Measurements from ENCODE around the gene PDE9A. TPM values are rescaled to one million over a fixed set of nuclear protein-coding genes. Genes with fewer than 3 reads are reported as not detected.

Gene PDE9A
- 0.45 TPM for polyA plus RNA-seq (2013)

GRCh38 chr21:42653231-42654061, at the start of gene PDE9A:
TSS of gene PDE9A (plus strand) at chr21:42653621. CDS start at chr21:42653815, 194 bp downstream.
- Histone ChIP-seq H3K36me3 (ENCODE audit: control insufficient read depth in 4 of 4, insufficient read depth in 4 of 4, low read length in 3 of 4) (no peaks in the 10 kb centered on the region), H3K27ac (ENCODE audit: insufficient read depth in 1 of 2, low read depth in 1 of 2, low read length in 2 of 2, poor library complexity in 1 of 2, severe bottlenecking in 2 of 2) (no peak within 1 kb of the TSS), H3K27me3 (replicated peaks in 2 of 5; ENCODE audit: control insufficient read depth in 4 of 5, insufficient read depth in 5 of 5, low read length in 4 of 5) (peaks cover 0 to 47% (median 15%) of the 10 kb centered on the region in 5 experiments), H3K9me3 (ENCODE audit: control extremely low read depth in 1 of 5, control insufficient read depth in 4 of 5, insufficient read depth in 2 of 5, low read depth in 1 of 5, low read length in 4 of 5) (no peaks in the 10 kb centered on the region), H3K4me3 (ENCODE audit: control insufficient read depth in 1 of 7, extremely low read depth in 1 of 7, insufficient read depth in 4 of 7, low read depth in 2 of 7, low read length in 6 of 7) (peak within 1 kb of the TSS in 6 of 7 experiments; percentile 34 to 70 (median 59)), H3K4me1 (ENCODE audit: control extremely low read depth in 1 of 4, control insufficient read depth in 4 of 4, insufficient read depth in 4 of 4, low read length in 3 of 4) (peaks cover 0 to 29% (median 24%) of the 10 kb centered on the region in 4 experiments)
- 1% methylated on average over 13 of the region's 91 CpGs for WGBS (ENCODE audit: insufficient coverage)
- peak in 2 of 3 donors; percentile 44 to 56 for DNase-seq
- POLR2A ChIA-PET = no interaction called here
- CTCF ChIA-PET = interaction anchor here (0.7 to 3.0 kb wide), 9 partner anchors 8 to 173 kb away, joined by 3 to 13 read pairs (median 6); no protein-coding TSS in a partner anchor

GRCh38 chr21:42607102-42607501, 46.3 kb upstream of the PDE9A start:
- 97% methylated on average over 3 of the region's 4 CpGs for WGBS (ENCODE audit: insufficient coverage)
- Histone ChIP-seq H3K27me3 (replicated peaks in 2 of 5; ENCODE audit: control insufficient read depth in 4 of 5, insufficient read depth in 5 of 5, low read length in 4 of 5) (peaks cover 0 to 3% (median 0%) of the 10 kb centered on the region in 5 experiments), H3K4me3 (ENCODE audit: control insufficient read depth in 1 of 7, extremely low read depth in 1 of 7, insufficient read depth in 4 of 7, low read depth in 2 of 7, low read length in 6 of 7) (no peak overlapping the region), H3K4me1 (ENCODE audit: control extremely low read depth in 1 of 4, control insufficient read depth in 4 of 4, insufficient read depth in 4 of 4, low read length in 3 of 4) (peaks cover 0 to 5% (median 0%) of the 10 kb centered on the region in 4 experiments), H3K27ac (ENCODE audit: insufficient read depth in 1 of 2, low read depth in 1 of 2, low read length in 2 of 2, poor library complexity in 1 of 2, severe bottlenecking in 2 of 2) (no peak overlapping the region), H3K9me3 (ENCODE audit: control extremely low read depth in 1 of 5, control insufficient read depth in 4 of 5, insufficient read depth in 2 of 5, low read depth in 1 of 5, low read length in 4 of 5) (peaks cover 3 to 21% (median 14%) of the 10 kb centered on the region in 5 experiments), H3K36me3 (ENCODE audit: control insufficient read depth in 4 of 4, insufficient read depth in 4 of 4, low read length in 3 of 4) (no peaks in the 10 kb centered on the region)
- no peak for DNase-seq
- ChIA-PET POLR2A (no interaction called here), CTCF (interaction anchor here (1.1 to 1.9 kb wide), 2 partner anchors 14 to 206 kb away, joined by 3 to 9 read pairs; no protein-coding TSS in a partner anchor)

GRCh38 chr21:42607525-42608102, 45.8 kb upstream of the PDE9A start:
- no peak for DNase-seq
- ChIA-PET CTCF (interaction anchor here (1.1 to 1.9 kb wide), 2 partner anchors 14 to 206 kb away, joined by 3 to 9 read pairs; no protein-coding TSS in a partner anchor), POLR2A (no interaction called here)
- Histone ChIP-seq H3K27ac (ENCODE audit: insufficient read depth in 1 of 2, low read depth in 1 of 2, low read length in 2 of 2, poor library complexity in 1 of 2, severe bottlenecking in 2 of 2) (no peak overlapping the region), H3K27me3 (replicated peaks in 2 of 5; ENCODE audit: control insufficient read depth in 4 of 5, insufficient read depth in 5 of 5, low read length in 4 of 5) (peaks cover 0 to 3% (median 0%) of the 10 kb centered on the region in 5 experiments), H3K36me3 (ENCODE audit: control insufficient read depth in 4 of 4, insufficient read depth in 4 of 4, low read length in 3 of 4) (no peaks in the 10 kb centered on the region), H3K4me1 (ENCODE audit: control extremely low read depth in 1 of 4, control insufficient read depth in 4 of 4, insufficient read depth in 4 of 4, low read length in 3 of 4) (peaks cover 0 to 5% (median 0%) of the 10 kb centered on the region in 4 experiments), H3K4me3 (ENCODE audit: control insufficient read depth in 1 of 7, extremely low read depth in 1 of 7, insufficient read depth in 4 of 7, low read depth in 2 of 7, low read length in 6 of 7) (no peak overlapping the region), H3K9me3 (ENCODE audit: control extremely low read depth in 1 of 5, control insufficient read depth in 4 of 5, insufficient read depth in 2 of 5, low read depth in 1 of 5, low read length in 4 of 5) (peaks cover 3 to 24% (median 14%) of the 10 kb centered on the region in 5 experiments)
- WGBS (ENCODE audit: insufficient coverage) = 86% methylated on average over 1 of the region's 5 CpGs

GRCh38 chr21:42608446-42608845, 45.0 kb upstream of the PDE9A start:
- H3K36me3 ChIP-seq (ENCODE audit: control insufficient read depth in 4 of 4, insufficient read depth in 4 of 4, low read length in 3 of 4) = no peaks in the 10 kb centered on the region
- peaks cover 3 to 24% (median 14%) of the 10 kb centered on the region in 5 experiments for H3K9me3 ChIP-seq (ENCODE audit: control extremely low read depth in 1 of 5, control insufficient read depth in 4 of 5, insufficient read depth in 2 of 5, low read depth in 1 of 5, low read length in 4 of 5)
- DNase-seq = no peak
- no peak overlapping the region for H3K4me3 ChIP-seq (ENCODE audit: control insufficient read depth in 1 of 7, extremely low read depth in 1 of 7, insufficient read depth in 4 of 7, low read depth in 2 of 7, low read length in 6 of 7)
- peaks cover 0 to 3% (median 0%) of the 10 kb centered on the region in 5 experiments for H3K27me3 ChIP-seq (replicated peaks in 2 of 5; ENCODE audit: control insufficient read depth in 4 of 5, insufficient read depth in 5 of 5, low read length in 4 of 5)
- ChIA-PET CTCF (no interaction called here), POLR2A (no interaction called here)
- H3K27ac ChIP-seq (ENCODE audit: insufficient read depth in 1 of 2, low read depth in 1 of 2, low read length in 2 of 2, poor library complexity in 1 of 2, severe bottlenecking in 2 of 2) = no peak overlapping the region
- peaks cover 0 to 5% (median 0%) of the 10 kb centered on the region in 4 experiments for H3K4me1 ChIP-seq (ENCODE audit: control extremely low read depth in 1 of 4, control insufficient read depth in 4 of 4, insufficient read depth in 4 of 4, low read length in 3 of 4)
- WGBS (ENCODE audit: insufficient coverage) = 100% methylated on average over 1 of the region's 4 CpGs

GRCh38 chr21:42609811-42610210, 43.6 kb upstream of the PDE9A start:
- ChIA-PET POLR2A (no interaction called here), CTCF (no interaction called here)
- Histone ChIP-seq H3K4me1 (ENCODE audit: control extremely low read depth in 1 of 4, control insufficient read depth in 4 of 4, insufficient read depth in 4 of 4, low read length in 3 of 4) (peaks cover 0 to 7% (median 5%) of the 10 kb centered on the region in 4 experiments), H3K9me3 (ENCODE audit: control extremely low read depth in 1 of 5, control insufficient read depth in 4 of 5, insufficient read depth in 2 of 5, low read depth in 1 of 5, low read length in 4 of 5) (peaks cover 0 to 18% (median 9%) of the 10 kb centered on the region in 5 experiments), H3K27me3 (replicated peaks in 2 of 5; ENCODE audit: control insufficient read depth in 4 of 5, insufficient read depth in 5 of 5, low read length in 4 of 5) (peaks cover 0 to 3% (median 0%) of the 10 kb centered on the region in 5 experiments), H3K27ac (ENCODE audit: insufficient read depth in 1 of 2, low read depth in 1 of 2, low read length in 2 of 2, poor library complexity in 1 of 2, severe bottlenecking in 2 of 2) (no peak overlapping the region), H3K4me3 (ENCODE audit: control insufficient read depth in 1 of 7, extremely low read depth in 1 of 7, insufficient read depth in 4 of 7, low read depth in 2 of 7, low read length in 6 of 7) (no peak overlapping the region), H3K36me3 (ENCODE audit: control insufficient read depth in 4 of 4, insufficient read depth in 4 of 4, low read length in 3 of 4) (no peaks in the 10 kb centered on the region)
- peak in 1 of 3 donors; percentile 40 for DNase-seq
- 100% methylated on average over 2 of the region's 2 CpGs for WGBS (ENCODE audit: insufficient coverage)

GRCh38 chr21:42611852-42612251, 41.6 kb upstream of the PDE9A start:
- H3K27ac ChIP-seq (ENCODE audit: insufficient read depth in 1 of 2, low read depth in 1 of 2, low read length in 2 of 2, poor library complexity in 1 of 2, severe bottlenecking in 2 of 2) = no peak overlapping the region
- WGBS (ENCODE audit: insufficient coverage) = no CpG with 5 or more reads among the region's 3 CpGs
- no peak overlapping the region for H3K4me3 ChIP-seq (ENCODE audit: control insufficient read depth in 1 of 7, extremely low read depth in 1 of 7, insufficient read depth in 4 of 7, low read depth in 2 of 7, low read length in 6 of 7)
- H3K27me3 ChIP-seq (replicated peaks in 2 of 5; ENCODE audit: control insufficient read depth in 4 of 5, insufficient read depth in 5 of 5, low read length in 4 of 5) = peaks cover 0 to 3% (median 0%) of the 10 kb centered on the region in 5 experiments
- peaks cover 3 to 22% (median 20%) of the 10 kb centered on the region in 4 experiments for H3K4me1 ChIP-seq (ENCODE audit: control extremely low read depth in 1 of 4, control insufficient read depth in 4 of 4, insufficient read depth in 4 of 4, low read length in 3 of 4)
- H3K9me3 ChIP-seq (ENCODE audit: control extremely low read depth in 1 of 5, control insufficient read depth in 4 of 5, insufficient read depth in 2 of 5, low read depth in 1 of 5, low read length in 4 of 5) = peaks cover 0 to 7% (median 3%) of the 10 kb centered on the region in 5 experiments
- ChIA-PET POLR2A (no interaction called here), CTCF (interaction anchor here (0.7 kb wide), 1 partner anchor 26 kb away, joined by 3 read pairs; no protein-coding TSS in a partner anchor)
- H3K36me3 ChIP-seq (ENCODE audit: control insufficient read depth in 4 of 4, insufficient read depth in 4 of 4, low read length in 3 of 4) = no peaks in the 10 kb centered on the region
- DNase-seq = no peak
